NT2/D1 (cell line): ENCODE results near the gene HSPB3.

Experiments used
- SUZ12 ChIP-seq: IDR thresholded peaks from 2 replicates; pipeline ENCODE4 v1.6.1; 2011; ENCODE audit not compliant: insufficient read length, insufficient read depth; ENCODE audit errors: extremely low read depth
- YY1 ChIP-seq: IDR thresholded peaks from 2 replicates; pipeline ENCODE4 v1.6.1; 2011; ENCODE audit not compliant: insufficient read length, insufficient read depth
- ZNF274 ChIP-seq: IDR thresholded peaks from 2 replicates; pipeline ENCODE4 v1.6.1; 2011; ENCODE audit warnings: mild to moderate bottlenecking, low read depth, low read length

DNA sequence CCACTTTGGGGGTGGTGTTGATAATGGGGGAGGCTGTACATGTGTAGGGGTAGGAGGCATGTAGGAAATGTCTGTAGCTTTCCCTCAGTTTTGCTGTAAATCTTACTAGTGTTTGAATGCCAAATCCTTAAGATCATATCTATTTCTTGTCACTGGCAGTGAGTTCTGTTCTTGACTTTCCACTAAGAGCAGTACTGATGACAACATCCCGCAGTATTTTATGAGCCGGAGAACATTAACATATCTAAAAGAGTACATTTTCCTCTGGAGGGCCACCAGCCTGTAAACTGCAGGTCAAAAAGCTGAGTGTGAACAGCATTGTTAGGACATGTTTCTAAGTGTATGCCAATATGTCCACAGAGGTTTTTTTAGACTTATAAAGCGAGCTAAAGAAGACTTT, 2.5 kb upstream of the HSPB3 start:
- TF ChIP-seq ZNF274 (no peak), SUZ12 (no peak), YY1 (no peak)
